ENCODE data around the gene LCMT2.

DNA sequence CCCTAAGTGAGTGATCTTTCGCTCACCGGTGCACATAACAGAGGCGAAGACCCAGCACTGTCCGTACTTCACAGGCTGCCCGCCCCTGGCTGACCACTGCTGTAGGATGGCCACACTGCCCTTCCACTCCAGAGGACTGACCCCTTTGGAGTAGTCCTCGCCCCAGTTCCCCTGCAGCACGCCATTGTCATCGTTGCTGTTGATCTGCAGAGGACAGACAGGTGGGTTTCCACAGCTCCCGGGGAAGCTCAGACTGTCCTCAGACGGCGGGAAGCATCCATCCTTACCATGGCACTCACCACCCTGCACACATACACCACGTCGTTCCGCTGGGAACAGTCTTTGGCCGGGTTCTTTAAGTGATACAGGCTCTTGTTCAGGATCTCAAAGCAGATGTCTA, 43.1 kb downstream of the LCMT2 start:
- TF ChIP-seq, protein P1, sequence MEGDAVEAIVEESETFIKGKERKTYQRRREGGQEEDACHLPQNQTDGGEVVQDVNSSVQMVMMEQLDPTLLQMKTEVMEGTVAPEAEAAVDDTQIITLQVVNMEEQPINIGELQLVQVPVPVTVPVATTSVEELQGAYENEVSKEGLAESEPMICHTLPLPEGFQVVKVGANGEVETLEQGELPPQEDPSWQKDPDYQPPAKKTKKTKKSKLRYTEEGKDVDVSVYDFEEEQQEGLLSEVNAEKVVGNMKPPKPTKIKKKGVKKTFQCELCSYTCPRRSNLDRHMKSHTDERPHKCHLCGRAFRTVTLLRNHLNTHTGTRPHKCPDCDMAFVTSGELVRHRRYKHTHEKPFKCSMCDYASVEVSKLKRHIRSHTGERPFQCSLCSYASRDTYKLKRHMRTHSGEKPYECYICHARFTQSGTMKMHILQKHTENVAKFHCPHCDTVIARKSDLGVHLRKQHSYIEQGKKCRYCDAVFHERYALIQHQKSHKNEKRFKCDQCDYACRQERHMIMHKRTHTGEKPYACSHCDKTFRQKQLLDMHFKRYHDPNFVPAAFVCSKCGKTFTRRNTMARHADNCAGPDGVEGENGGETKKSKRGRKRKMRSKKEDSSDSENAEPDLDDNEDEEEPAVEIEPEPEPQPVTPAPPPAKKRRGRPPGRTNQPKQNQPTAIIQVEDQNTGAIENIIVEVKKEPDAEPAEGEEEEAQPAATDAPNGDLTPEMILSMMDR (IDR thresholded peaks at IDR 0.05): no peak
- no peak for TF ChIP-seq POLR2AphosphoS5 (IDR thresholded peaks at IDR 0.05; ENCODE audit: low read depth, low read length)

Measured in Panc1 (cell line).